Ovary (tissue), 3 donors: ENCODE results near the gene EPHA1.

Experiments used
- CTCF ChIP-seq, 3 donors: fragments of 450-650 bp in 2 of 3; fragments of 200-600 bp in 1 of 3; IDR thresholded peaks; one replicate each; pipeline versions ENCODE4 v1.5.1 to v1.8.0; 2016 to 2022; ENCODE audit warnings: antibody characterized with exemption in 3 of 3, mild to moderate bottlenecking in 1 of 3
- EP300 ChIP-seq: sonication (generic); formaldehyde crosslinking; IDR thresholded peaks from one replicate; pipeline ENCODE4 v1.6.1; 2017; ENCODE audit warnings: antibody characterized with exemption
- donor health status: DM: no; HTN: no; CAD: no.

GRCh38 chr7:143456992-143457793, 48.5 kb upstream of the EPHA1 start:
- TF ChIP-seq CTCF (IDR thresholded peaks at IDR 0.05) (no peak), EP300 (no peak)
